HT1080 (cell line): Measurements from ENCODE around the gene LRP5. TPM values are rescaled to one million over a fixed set of nuclear protein-coding genes. Genes with fewer than 3 reads are reported as not detected.
"Not testable (repeated sequence)": the region's sequence is repeated elsewhere in the genome, so short reads cannot be mapped to it uniquely, and the experiment has no call there.

Experiments
- DNase-seq: peaks from one replicate; pipeline ENCODE4 v3.0.0-alpha.2; 2015; ENCODE audit warnings: low read depth
- total RNA-seq: library from RNA; depleted of rRNA; stranded (reverse); fragments of >200 nt; shearing (Covaris generic); gene quantifications from 2 replicates; pipeline ENCODE4 v1.2.3, GENCODE V29; 2014

The LRP5 gene
- total RNA-seq, 1 experiment from 2014 or later = 20.8 TPM

DNA sequence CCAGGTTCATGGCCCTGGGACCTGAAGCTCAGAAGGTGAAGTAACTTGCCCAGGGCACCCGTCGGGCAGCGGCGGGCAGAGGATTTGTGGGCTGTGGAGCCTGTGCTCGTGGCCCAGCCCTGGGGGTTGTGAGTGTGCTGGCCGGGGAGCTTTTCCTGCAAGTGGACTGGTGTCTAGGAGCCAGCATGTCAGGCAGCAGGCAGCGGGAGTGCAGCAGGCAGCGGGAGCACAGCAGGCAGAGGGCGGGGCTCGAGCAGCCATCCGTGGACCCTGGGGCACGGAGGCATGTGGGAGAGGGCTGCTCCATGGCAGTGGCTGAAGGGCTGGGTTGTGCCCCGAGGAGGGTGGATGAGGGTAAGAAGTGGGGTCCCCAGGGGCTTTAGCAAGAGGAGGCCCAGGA is 75.4 kb downstream of the LRP5 start:
- DNase-seq = no peak

DNA sequence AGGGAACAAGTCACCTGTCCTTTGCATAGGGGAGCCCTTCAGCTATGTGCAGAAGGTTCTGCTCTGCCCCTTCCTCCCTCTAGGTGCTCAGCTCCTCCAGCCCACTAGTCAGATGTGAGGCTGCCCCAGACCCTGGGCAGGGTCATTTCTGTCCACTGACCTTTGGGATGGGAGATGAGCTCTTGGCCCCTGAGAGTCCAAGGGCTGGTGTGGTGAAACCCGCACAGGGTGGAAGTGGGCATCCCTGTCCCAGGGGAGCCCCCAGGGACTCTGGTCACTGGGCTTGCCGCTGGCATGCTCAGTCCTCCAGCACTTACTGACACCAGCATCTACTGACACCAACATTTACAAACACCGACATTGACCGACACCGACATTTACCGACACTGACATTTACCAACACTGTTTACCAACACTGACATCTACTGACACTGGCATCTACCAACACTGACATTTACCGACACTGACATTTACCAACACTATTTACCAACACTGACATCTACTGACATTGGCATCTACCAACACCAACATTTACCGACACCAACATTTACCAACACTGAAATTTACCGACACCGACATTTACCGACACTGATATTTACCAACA is 76.3 kb downstream of the LRP5 start:
- DNase-seq = no peak

DNA sequence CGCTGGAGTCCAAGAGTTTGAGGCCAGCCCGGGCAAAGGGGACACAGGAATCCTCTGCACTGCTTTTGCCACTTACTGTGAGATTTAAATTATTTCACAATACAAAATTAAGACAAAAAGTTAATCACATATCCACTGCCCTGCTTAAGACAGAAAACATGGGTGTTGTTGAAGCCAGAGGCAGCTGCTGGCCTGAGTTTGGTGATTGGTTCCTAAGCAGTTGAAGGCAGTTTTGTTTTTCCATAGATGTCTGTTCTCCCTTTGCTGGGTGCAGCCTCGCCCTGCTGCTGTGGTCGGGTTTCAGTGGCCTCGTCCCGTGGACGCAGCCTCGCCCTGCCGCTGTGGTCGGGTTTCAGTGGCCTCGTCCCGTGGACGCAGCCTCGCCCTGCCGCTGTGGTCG is 77.9 kb downstream of the LRP5 start:
- DNase-seq = no peak

- DNase-seq = no peak
Measured at GRCh38 chr11:68392822-68393221, 80.4 kb downstream of the LRP5 start.

- DNase-seq = no peak
Measured at GRCh38 chr11:68396516-68396915, 84.1 kb downstream of the LRP5 start.

- no peak for DNase-seq
Measured at GRCh38 chr11:68397256-68397655, 84.9 kb downstream of the LRP5 start.

DNA sequence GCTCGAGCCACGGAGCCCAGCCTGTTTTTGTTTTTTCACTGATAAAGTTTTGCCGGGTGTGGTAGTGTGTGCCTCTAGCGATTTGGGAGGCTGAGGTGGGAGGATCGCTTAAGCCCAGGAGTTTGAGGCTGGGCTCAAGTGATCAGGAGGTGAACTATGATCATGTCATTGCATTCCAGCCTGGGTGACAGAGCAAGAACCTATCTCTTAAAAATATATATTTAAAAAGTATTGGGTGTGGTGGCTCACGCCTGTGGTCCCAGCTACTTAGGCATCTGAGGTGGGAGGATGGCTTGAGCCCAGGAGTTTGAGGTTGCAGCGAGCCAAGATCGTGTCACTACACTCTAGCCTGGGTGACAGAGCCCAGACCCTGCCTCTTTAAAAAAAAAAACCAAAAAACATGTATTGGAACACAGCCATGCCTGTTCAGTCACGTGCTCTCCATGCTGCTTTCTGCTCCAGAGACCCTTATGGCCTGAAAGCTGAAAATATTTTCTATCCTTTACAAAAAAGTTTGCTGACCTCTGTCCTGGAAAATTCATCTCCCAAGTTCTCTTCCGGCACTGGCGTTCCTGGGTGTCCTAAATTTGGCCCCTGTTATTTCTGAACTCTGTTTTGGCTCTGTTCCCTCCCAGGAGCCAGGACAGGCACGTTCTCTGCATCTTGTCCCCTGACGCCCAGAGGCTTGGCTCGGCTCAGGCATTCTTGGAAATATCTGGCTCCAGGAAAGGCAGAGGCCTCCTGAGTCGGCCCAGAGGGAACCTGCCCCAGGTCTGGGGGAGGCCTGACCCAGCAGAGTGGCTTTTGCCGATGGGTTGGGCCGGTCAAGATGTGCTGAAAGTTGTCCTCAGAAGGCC is 86.8 kb downstream of the LRP5 start:
- no peak for DNase-seq

DNA sequence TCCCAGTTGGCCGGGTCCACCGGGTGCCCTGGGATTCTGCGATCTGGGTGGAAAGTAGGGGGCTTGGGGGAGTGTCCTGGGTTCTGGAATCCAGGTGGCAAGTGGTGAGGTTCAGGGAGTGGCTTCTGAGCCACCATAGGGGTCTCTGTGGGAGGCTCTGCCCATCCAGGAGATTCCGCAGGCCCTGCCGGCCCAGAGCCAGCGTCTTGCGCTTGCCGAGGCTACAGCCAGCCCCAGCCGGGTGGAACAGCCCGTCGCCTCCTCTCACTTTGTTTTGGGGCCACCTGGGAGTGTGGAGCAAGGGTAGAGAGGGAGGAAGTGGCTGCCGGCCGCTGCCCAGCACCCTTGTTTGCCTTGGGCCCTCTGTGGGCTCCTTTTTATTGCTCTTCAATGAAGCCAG is 87.5 kb downstream of the LRP5 start:
- no peak for DNase-seq

GRCh38 chr11:68400584-68400983 is 88.2 kb downstream of the LRP5 start:
- DNase-seq = not testable (repeated sequence)

- DNase-seq = no peak
Measured at GRCh38 chr11:68401856-68402255, 89.5 kb downstream of the LRP5 start.

DNA sequence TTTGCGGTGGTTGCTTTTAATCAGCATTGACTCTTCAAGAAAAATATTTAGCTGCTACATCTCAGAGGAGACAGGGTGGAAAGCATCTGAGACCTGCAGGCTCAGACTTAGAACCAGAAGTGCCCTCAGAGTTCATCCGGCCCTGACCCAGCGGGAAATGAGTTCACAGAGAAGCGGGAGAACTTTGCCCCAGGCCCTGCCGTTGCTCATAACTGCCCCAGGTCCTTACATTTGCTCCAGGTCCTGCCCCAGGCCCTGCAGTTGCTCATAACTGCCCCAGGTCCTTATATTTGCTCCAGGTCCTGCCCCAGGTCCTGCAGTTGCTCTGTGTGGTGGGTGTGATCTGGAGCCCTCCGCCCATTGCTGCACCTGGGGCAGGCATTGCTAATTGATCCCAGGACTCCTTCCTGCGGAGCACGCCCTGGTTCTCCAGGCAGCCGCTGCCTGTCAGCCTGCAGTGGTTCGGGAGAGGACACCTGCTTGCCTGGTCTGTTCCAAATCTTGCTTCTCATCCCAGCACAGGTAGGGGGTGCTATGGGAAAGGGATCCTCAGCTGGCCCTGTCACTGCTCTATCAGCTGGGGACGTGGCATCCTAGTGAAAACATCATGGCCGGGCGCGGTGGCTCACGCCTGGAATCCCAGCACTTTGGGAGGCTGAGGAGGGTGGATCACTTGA is 90.1 kb downstream of the LRP5 start:
- DNase-seq = peak; percentile 11

DNA sequence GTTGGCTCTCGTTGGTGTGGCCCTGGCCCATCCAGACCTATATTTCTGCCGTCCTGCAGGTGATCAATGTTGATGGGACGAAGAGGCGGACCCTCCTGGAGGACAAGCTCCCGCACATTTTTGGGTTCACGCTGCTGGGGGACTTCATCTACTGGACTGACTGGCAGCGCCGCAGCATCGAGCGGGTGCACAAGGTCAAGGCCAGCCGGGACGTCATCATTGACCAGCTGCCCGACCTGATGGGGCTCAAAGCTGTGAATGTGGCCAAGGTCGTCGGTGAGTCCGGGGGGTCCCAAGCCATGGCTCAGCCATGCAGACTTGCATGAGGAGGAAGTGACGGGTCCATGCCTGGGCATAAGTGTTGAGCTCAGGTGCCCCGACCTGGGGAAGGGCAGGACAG is 91.0 kb downstream of the LRP5 start:
- no peak for DNase-seq

DNA sequence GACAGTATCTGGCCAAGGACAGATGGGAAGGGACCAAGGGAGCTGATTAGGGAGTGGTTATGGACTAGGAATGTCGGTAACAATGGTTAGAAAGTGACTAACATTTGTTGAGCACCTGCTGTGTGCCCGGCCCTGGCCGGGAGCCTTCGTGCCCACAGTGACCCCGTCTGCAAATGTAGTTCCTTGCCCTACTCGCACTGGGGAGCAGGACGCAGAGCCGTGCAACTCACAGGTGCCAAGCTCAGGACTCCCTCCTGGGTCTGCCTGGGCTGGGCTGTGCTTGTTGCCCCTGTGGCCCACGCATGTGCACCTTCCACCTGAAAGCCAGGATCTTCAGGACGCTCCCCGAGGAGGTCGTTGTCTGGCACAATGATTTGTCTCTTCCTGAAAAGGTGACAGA is 91.4 kb downstream of the LRP5 start:
- no peak for DNase-seq

DNA sequence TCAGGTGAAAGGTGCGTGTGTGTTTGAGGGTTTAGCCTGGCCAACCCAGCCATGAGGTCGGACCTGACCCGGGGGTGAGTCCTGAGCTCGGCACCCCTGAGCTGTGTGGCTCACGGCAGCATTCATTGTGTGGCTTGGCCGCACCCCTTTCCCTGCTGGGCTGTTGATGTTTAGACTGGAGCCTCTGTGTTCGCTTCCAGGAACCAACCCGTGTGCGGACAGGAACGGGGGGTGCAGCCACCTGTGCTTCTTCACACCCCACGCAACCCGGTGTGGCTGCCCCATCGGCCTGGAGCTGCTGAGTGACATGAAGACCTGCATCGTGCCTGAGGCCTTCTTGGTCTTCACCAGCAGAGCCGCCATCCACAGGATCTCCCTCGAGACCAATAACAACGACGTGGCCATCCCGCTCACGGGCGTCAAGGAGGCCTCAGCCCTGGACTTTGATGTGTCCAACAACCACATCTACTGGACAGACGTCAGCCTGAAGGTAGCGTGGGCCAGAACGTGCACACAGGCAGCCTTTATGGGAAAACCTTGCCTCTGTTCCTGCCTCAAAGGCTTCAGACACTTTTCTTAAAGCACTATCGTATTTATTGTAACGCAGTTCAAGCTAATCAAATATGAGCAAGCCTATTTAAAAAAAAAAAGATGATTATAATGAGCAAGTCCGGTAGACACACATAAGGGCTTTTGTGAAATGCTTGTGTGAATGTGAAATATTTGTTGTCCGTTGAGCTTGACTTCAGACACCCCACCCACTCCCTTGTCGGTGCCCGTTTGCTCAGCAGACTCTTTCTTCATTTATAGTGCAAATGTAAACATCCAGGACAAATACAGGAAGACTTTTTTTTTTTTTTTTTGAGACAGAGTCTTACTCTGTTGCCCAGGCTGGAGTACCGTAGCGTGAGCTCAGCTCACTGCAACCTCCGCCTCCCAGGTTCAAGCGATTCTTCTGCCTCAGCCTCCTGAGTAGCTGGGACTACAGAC is 94.2 kb downstream of the LRP5 start:
- no peak for DNase-seq

GRCh38 chr11:68408512-68408911 is 96.1 kb downstream of the LRP5 start:
- no peak for DNase-seq

GRCh38 chr11:68409748-68410344 is 97.5 kb downstream of the LRP5 start:
- DNase-seq = no peak

DNA sequence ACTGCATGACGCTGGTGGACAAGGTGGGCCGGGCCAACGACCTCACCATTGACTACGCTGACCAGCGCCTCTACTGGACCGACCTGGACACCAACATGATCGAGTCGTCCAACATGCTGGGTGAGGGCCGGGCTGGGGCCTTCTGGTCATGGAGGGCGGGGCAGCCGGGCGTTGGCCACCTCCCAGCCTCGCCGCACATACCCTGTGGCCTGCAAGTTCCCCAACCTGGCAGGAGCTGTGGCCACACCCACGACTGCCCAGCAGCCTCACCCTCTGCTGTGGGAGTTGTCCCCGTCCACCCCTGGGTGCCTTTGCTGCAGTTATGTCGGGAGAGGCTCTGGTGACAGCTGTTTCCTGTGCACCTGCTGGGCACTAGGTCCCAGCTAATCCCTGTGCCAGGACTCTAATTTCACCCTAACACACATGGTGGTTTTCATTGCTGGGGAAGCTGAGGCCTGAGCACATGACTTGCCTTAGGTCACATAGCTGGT is 99.2 kb downstream of the LRP5 start:
- DNase-seq = no peak

- no peak for DNase-seq
Measured at GRCh38 chr11:68412593-68413475, 100.4 kb downstream of the LRP5 start.

DNA sequence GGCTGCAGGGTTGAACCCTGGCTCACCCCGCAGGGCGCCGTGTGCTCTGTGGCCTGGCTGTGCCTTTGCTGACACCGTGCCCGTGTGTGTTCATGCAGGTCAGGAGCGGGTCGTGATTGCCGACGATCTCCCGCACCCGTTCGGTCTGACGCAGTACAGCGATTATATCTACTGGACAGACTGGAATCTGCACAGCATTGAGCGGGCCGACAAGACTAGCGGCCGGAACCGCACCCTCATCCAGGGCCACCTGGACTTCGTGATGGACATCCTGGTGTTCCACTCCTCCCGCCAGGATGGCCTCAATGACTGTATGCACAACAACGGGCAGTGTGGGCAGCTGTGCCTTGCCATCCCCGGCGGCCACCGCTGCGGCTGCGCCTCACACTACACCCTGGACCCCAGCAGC is 101.2 kb downstream of the LRP5 start:
- no peak for DNase-seq
